B cell (primary cell): ENCODE measurements around the gene OR8S1. TPM values are rescaled to one million over a fixed set of nuclear protein-coding genes. Genes with fewer than 3 reads are reported as not detected.

Source experiments
- ATAC-seq: fragments of 200-7000 bp; cut with Tn5 transposase; one replicate; pipeline ENCODE4 v1.10.0; 2021; ENCODE audit warnings: low read depth, mild to moderate bottlenecking, moderate number of reproducible peaks, moderate library complexity
- CTCF ChIA-PET: fragments of 350-600 bp; sonication (Branson Sonifier 250); formaldehyde crosslinking; loops from one replicate; lab custom pipeline; 2021; ENCODE audit warnings: antibody characterized with exemption, inconsistent platforms; lab: Charles Lee
- POLR2A ChIA-PET: fragments of 350-600 bp; sonication (Branson Sonifier 250); formaldehyde crosslinking; loops from one replicate; lab custom pipeline; 2021; ENCODE audit warnings: antibody characterized with exemption; lab: Charles Lee
- DNase-seq: peaks from one replicate; pipeline ENCODE4 v3.0.0; 2013
- H2AFZ ChIP-seq: 2 replicates; pipeline ENCODE4 v1.6.1; 2012; ENCODE audit warnings: mild to moderate bottlenecking, low read depth, low read length; ENCODE audit not compliant: insufficient read depth, poor library complexity, severe bottlenecking
- H3K27ac ChIP-seq, 2 donors: 1 replicate in 1 of 2; 2 replicates in 1 of 2; pipeline ENCODE4 v1.5.1; 2012 to 2013; ENCODE audit warnings: low read length in 2 of 2, mild to moderate bottlenecking in 2 of 2, moderate library complexity in 1 of 2
- H3K27me3 ChIP-seq, 4 experiments: fragments of 200-600 bp in 1 of 4; sonication (generic) in 1 of 4; replicated peaks in 1 of 4; 1 replicate in 2 of 4; 2 replicates in 2 of 4; pipeline versions ENCODE4 v1.6.1 to v1.7.0; 2013 to 2016; ENCODE audit warnings: low read length in 3 of 4, mild to moderate bottlenecking in 2 of 4, mixed read lengths in 1 of 4, moderate library complexity in 1 of 4; ENCODE audit not compliant: insufficient read depth in 4 of 4, control insufficient read depth in 3 of 4; ENCODE audit errors: control extremely low read depth in 1 of 4
- H3K36me3 ChIP-seq, 2 experiments: replicated peaks in 1 of 2; 1 replicate in 1 of 2; 2 replicates in 1 of 2; pipeline versions ENCODE4 v1.6.1 to v1.7.1; 2013; ENCODE audit warnings: low read length in 1 of 2; ENCODE audit not compliant: insufficient read depth in 2 of 2, control insufficient read depth in 1 of 2; ENCODE audit errors: control extremely low read depth in 1 of 2, extremely low read depth in 1 of 2
- H3K4me1 ChIP-seq, 2 donors: fragments of 200-600 bp in 1 of 2; sonication (generic) in 1 of 2; 1 replicate in 1 of 2; 2 replicates in 1 of 2; pipeline versions ENCODE4 v1.5.1 to v1.6.1; 2013 to 2017; ENCODE audit warnings: low read length in 2 of 2; ENCODE audit not compliant: control insufficient read depth in 2 of 2, insufficient read depth in 2 of 2
- H3K4me2 ChIP-seq: replicated peaks from 2 replicates; pipeline ENCODE3; 2012; ENCODE audit warnings: mild to moderate bottlenecking, low read depth, low read length; ENCODE audit not compliant: poor library complexity, severe bottlenecking
- H3K4me3 ChIP-seq, 5 experiments: fragments of 200-600 bp in 1 of 5; sonication (generic) in 1 of 5; 1 replicate in 3 of 5; 2 replicates in 2 of 5; pipeline versions ENCODE4 v1.5.1 to v1.7.0; 2011 to 2016; ENCODE audit warnings: low read length in 4 of 5, mild to moderate bottlenecking in 4 of 5, low read depth in 2 of 5, control low read depth in 1 of 5, moderate library complexity in 1 of 5; ENCODE audit not compliant: insufficient read depth in 1 of 5; ENCODE audit errors: control extremely low read depth in 1 of 5, extremely low read depth in 1 of 5
- H3K79me2 ChIP-seq: fragments of 200-600 bp; sonication (generic); one replicate; pipeline ENCODE4 v1.6.0; 2016; ENCODE audit warnings: low read length; ENCODE audit not compliant: control insufficient read depth, insufficient read depth
- H3K9ac ChIP-seq: fragments of 200-600 bp; sonication (generic); 2 replicates; pipeline ENCODE4 v1.6.1; 2017; ENCODE audit warnings: mild to moderate bottlenecking, low read length, moderate library complexity
- H3K9me3 ChIP-seq, 3 donors: one replicate each; pipeline versions ENCODE4 v1.6.1 to v1.7.1; 2013; ENCODE audit warnings: low read length in 2 of 3; ENCODE audit not compliant: control insufficient read depth in 2 of 3, insufficient read depth in 1 of 3; ENCODE audit errors: control extremely low read depth in 1 of 3
- H4K20me1 ChIP-seq: 2 replicates; pipeline ENCODE4 v1.6.0; 2012; ENCODE audit warnings: mild to moderate bottlenecking, low read length; ENCODE audit not compliant: insufficient read depth, control insufficient read depth, poor library complexity, severe bottlenecking
- H3K27ac Mint-ChIP-seq: one replicate; pipeline ENCODE4 v1.8.0; 2021; ENCODE audit warnings: mixed read lengths
- H3K27me3 Mint-ChIP-seq: one replicate; pipeline ENCODE4 v1.8.0; 2021; ENCODE audit warnings: mixed read lengths
- H3K4me1 Mint-ChIP-seq: one replicate; pipeline ENCODE4 v1.8.0; 2021; ENCODE audit warnings: mixed read lengths
- H3K4me3 Mint-ChIP-seq: one replicate; pipeline ENCODE4 v1.8.0; 2021; ENCODE audit warnings: mixed read lengths
- H3K9me3 Mint-ChIP-seq: one replicate; pipeline ENCODE4 v1.8.0; 2022; ENCODE audit warnings: mixed read lengths; ENCODE audit not compliant: insufficient read depth
- EZH2 ChIP-seq: IDR thresholded peaks from 2 replicates; pipeline ENCODE4 v1.6.1; 2012; ENCODE audit warnings: borderline replicate concordance, low read depth, mild to moderate bottlenecking, moderate library complexity, low read length; ENCODE audit not compliant: insufficient read depth, poor library complexity, severe bottlenecking
- WGBS: methylation state at CpG from one replicate; pipeline ENCODE4 v1.1.5; 2013; ENCODE audit warnings: missing lambda C conversion rate; ENCODE audit not compliant: insufficient coverage; 5-methylcytosine and 5-hydroxymethylcytosine counted together
- intact Hi-C: fragments of 100-400 bp; cut with micrococcal nuclease; formaldehyde crosslinking; loops from one replicate; pipeline ENCODE4 v1.10.0; 2022
- polyA plus RNA-seq: library from polyadenylated mRNA; depleted of rRNA; stranded (reverse); fragments of >200 nt; gene quantifications from 2 replicates; pipeline ENCODE4 v1.2.3, GENCODE V29; 2012
- total RNA-seq, 2 donors: library from RNA; stranded (reverse); fragments of 120-200 nt in 1 of 2; gene quantifications; 1 replicate in 1 of 2; 2 replicates in 1 of 2; pipeline versions ENCODE4 v1.2.3 to v1.2.4, GENCODE V29; 2013 to 2022
- TF ChIP-seq, protein P1 (sequence below): fragments of 200-600 bp; IDR thresholded peaks from one replicate; pipeline ENCODE4 v1.8.0; 2022; ENCODE audit warnings: antibody characterized with exemption, mild to moderate bottlenecking

Gene OR8S1
- total and polyA plus RNA-seq, 2 donors (not counting 1 experiment from before 2014, with no cell fraction given): not detected

DNA sequence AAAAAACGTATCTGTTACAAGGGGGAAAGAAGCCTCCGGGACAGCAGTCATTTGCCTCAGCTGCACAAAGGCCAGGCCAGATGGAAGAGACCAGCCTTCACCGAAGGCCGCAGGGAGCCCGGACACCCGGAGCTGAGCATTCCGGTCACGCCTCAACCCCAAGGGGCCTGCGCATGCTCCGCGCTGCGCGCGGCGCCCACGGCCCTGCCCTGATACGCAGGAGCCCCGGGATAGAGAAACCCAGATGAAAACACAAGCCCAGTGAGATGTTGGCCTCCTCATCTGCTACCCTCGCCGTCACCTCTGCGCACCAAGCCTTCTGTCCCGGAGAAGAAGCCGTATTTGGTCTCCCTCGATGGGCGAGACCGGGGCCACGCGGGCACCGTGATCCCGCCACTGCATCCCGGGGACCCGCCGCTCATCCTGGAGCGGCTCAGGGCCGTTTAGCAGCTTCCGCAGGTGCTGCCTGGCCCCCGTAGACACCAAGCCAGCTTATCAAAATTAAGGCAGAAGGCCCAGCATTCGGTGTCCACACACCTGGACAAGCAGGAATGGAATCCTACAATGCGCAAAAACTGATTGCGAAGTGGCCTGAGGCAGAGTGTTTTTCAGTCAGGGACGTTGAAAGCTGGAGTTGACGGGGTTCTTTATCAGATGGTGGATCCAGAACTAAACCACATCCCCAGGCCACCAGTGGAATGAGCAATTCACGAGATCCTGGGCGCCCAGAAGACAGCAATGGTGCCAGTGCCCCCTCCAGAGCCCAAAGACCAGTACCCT lies 2.6 kb downstream of the OR8S1 start:
- intact Hi-C loops: no loop called here
- Histone ChIP-seq H3K9ac (no peak overlapping the region), H3K27me3 (peaks cover 0 to 3% (median 0%) of the 10 kb centered on the region in 4 experiments), H3K4me1 (no peaks in the 10 kb centered on the region), H3K27ac (no peak overlapping the region), H3K9me3 (peaks cover 0 to 5% (median 0%) of the 10 kb centered on the region in 3 donors), H3K4me3 (no peak overlapping the region), H4K20me1 (no peaks in the 10 kb centered on the region), H2AFZ (no peak overlapping the region), H3K79me2 (no peaks in the 10 kb centered on the region), H3K36me3 (no peaks in the 10 kb centered on the region), H3K4me2 (no peak overlapping the region)
- DNase-seq: no peak
- Mint-ChIP-seq H3K4me1 (no peaks in the 10 kb centered on the region), H3K27ac (no peak overlapping the region), H3K4me3 (no peak overlapping the region), H3K9me3 (no peaks in the 10 kb centered on the region), H3K27me3 (peaks cover 28% of the 10 kb centered on the region)
- ChIA-PET POLR2A (no interaction called here), CTCF (no interaction called here)
- no peak for ATAC-seq
- no peak for TF ChIP-seq EZH2
- TF ChIP-seq, protein P1, sequence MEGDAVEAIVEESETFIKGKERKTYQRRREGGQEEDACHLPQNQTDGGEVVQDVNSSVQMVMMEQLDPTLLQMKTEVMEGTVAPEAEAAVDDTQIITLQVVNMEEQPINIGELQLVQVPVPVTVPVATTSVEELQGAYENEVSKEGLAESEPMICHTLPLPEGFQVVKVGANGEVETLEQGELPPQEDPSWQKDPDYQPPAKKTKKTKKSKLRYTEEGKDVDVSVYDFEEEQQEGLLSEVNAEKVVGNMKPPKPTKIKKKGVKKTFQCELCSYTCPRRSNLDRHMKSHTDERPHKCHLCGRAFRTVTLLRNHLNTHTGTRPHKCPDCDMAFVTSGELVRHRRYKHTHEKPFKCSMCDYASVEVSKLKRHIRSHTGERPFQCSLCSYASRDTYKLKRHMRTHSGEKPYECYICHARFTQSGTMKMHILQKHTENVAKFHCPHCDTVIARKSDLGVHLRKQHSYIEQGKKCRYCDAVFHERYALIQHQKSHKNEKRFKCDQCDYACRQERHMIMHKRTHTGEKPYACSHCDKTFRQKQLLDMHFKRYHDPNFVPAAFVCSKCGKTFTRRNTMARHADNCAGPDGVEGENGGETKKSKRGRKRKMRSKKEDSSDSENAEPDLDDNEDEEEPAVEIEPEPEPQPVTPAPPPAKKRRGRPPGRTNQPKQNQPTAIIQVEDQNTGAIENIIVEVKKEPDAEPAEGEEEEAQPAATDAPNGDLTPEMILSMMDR: no peak
- WGBS: 94% methylated on average over 40 of the region's 44 CpGs

DNA sequence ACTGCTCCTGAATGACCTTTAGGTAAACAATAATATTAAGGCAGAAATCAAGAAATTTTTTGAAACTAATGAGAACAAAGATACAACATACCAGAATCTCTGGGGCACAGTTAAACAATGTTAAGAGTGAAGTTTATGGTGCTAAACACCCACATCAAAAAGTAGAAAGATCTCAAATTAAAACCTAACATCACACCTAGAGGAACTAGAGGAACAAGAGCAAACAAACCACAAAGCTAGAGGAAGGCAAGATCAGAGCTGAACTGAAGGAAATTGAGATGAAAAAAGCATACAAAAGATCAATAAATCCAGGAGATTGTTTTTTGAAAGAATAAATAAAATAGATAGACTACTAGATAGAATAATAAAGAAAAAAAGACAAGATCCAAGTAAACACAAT lies 7.2 kb downstream of the OR8S1 start:
- Mint-ChIP-seq H3K9me3 (peaks cover 2% of the 10 kb centered on the region), H3K4me3 (no peak overlapping the region), H3K27ac (no peak overlapping the region), H3K27me3 (peaks cover 20% of the 10 kb centered on the region), H3K4me1 (no peaks in the 10 kb centered on the region)
- Histone ChIP-seq H3K9ac (no peak overlapping the region), H4K20me1 (no peaks in the 10 kb centered on the region), H3K27ac (no peak overlapping the region), H3K4me2 (no peak overlapping the region), H3K79me2 (no peaks in the 10 kb centered on the region), H3K36me3 (no peaks in the 10 kb centered on the region), H3K4me3 (no peak overlapping the region), H3K9me3 (peaks cover 0 to 5% (median 0%) of the 10 kb centered on the region in 3 donors), H3K4me1 (no peaks in the 10 kb centered on the region), H3K27me3 (peaks cover 0 to 3% (median 0%) of the 10 kb centered on the region in 4 experiments), H2AFZ (no peak overlapping the region)
- ChIA-PET POLR2A (no interaction called here), CTCF (no interaction called here)
- TF ChIP-seq EZH2: no peak
- TF ChIP-seq, protein P1: no peak
- no peak for DNase-seq
- ATAC-seq: no peak
- intact Hi-C loops: no loop called here
